Endothelial cell of umbilical vein (primary cell): ENCODE data around the gene TSGA10IP. TPM values are rescaled to one million over a fixed set of nuclear protein-coding genes. Genes with fewer than 3 reads are reported as not detected.

ENCODE experiments used
- BruUV-seq: library from RNA; stranded (reverse); fragments of 400-500 nt; replicated peaks from 2 replicates; lab custom pipeline; 2021; lab: Mats Ljungman, UMichigan
- CTCF ChIA-PET: fragments of 300-600, 350-600 bp; sonication (Branson Sonifier 250); formaldehyde crosslinking; loops from one replicate; lab custom pipeline; 2021; ENCODE audit warnings: antibody characterized with exemption, inconsistent platforms; lab: Charles Lee
- POLR2A ChIA-PET: fragments of 300-600, 350-600 bp; sonication (Branson Sonifier 250); formaldehyde crosslinking; loops from one replicate; lab custom pipeline; 2021; ENCODE audit warnings: antibody characterized with exemption, inconsistent platforms; lab: Charles Lee
- DNase-seq: peaks from one replicate; pipeline ENCODE4 v3.0.0-alpha.2; 2011; ENCODE audit warnings: low read depth, low spot score
- FAIRE-seq: peaks from 2 replicates; lab custom pipeline; 2011; peaks lifted over from hg19 to GRCh38; lab: Jason Lieb, UNC
- H2AFZ ChIP-seq: 2 replicates; pipeline ENCODE4 v1.6.0; 2012; ENCODE audit warnings: low read depth, low read length, control low read depth, inconsistent platforms
- H3K27ac ChIP-seq: 2 replicates; pipeline ENCODE4 v1.5.1; 2011; ENCODE audit warnings: low read depth, mild to moderate bottlenecking, control low read depth, low read length, moderate library complexity; ENCODE audit not compliant: insufficient read depth
- H3K27me3 ChIP-seq, 2 experiments: 2 replicates each; pipeline versions ENCODE4 v1.6.0 to v1.6.1; 2011; ENCODE audit warnings: low read length in 2 of 2, mixed read lengths in 1 of 2; ENCODE audit not compliant: control insufficient read depth in 2 of 2, insufficient read depth in 2 of 2
- H3K36me3 ChIP-seq, 2 experiments: 2 replicates in 1 of 2; 3 replicates in 1 of 2; pipeline ENCODE4 v1.5.1; 2011; ENCODE audit warnings: low read length in 2 of 2, mild to moderate bottlenecking in 1 of 2, moderate library complexity in 1 of 2; ENCODE audit not compliant: control insufficient read depth in 2 of 2, insufficient read depth in 2 of 2; ENCODE audit errors: extremely low read depth in 1 of 2
- H3K4me1 ChIP-seq: 3 replicates; pipeline ENCODE4 v1.5.1; 2011; ENCODE audit warnings: mild to moderate bottlenecking, low read length; ENCODE audit not compliant: control insufficient read depth, insufficient read depth; ENCODE audit errors: extremely low read depth
- H3K4me2 ChIP-seq: 2 replicates; pipeline ENCODE4 v1.6.1; 2011; ENCODE audit warnings: low read length, control low read depth, mixed read lengths; ENCODE audit not compliant: insufficient read depth
- H3K4me3 ChIP-seq, 3 experiments: fragments of 200-600 bp in 1 of 3; sonication (generic), shearing (Covaris generic) in 1 of 3; replicated peaks in 1 of 3; 2 replicates each; pipeline ENCODE4 v1.5.1; 2011 to 2016; ENCODE audit warnings: control low read depth in 3 of 3, low read length in 3 of 3, mild to moderate bottlenecking in 2 of 3, inconsistent platforms in 1 of 3, low read depth in 1 of 3, moderate library complexity in 1 of 3; ENCODE audit not compliant: insufficient read depth in 1 of 3
- H3K79me2 ChIP-seq: 2 replicates; pipeline ENCODE4 v1.6.0; 2012; ENCODE audit warnings: low read length, inconsistent platforms; ENCODE audit not compliant: control insufficient read depth, insufficient read depth
- H3K9ac ChIP-seq: replicated peaks from 2 replicates; pipeline ENCODE3; 2011; ENCODE audit warnings: low read length, control low read depth; ENCODE audit not compliant: insufficient read depth; ENCODE audit errors: extremely low read depth
- H3K9me1 ChIP-seq: replicated peaks from 3 replicates; pipeline ENCODE4 v1.6.0; 2011; ENCODE audit warnings: mild to moderate bottlenecking, low read length; ENCODE audit not compliant: control insufficient read depth, insufficient read depth; ENCODE audit errors: extremely low read depth
- H3K9me3 ChIP-seq: replicated peaks from 2 replicates; pipeline ENCODE4 v1.5.1; 2012; ENCODE audit warnings: low read length, inconsistent platforms; ENCODE audit not compliant: control insufficient read depth, insufficient read depth
- H4K20me1 ChIP-seq: replicated peaks from 2 replicates; pipeline ENCODE3; 2011; ENCODE audit warnings: mild to moderate bottlenecking, low read length; ENCODE audit not compliant: control insufficient read depth, insufficient read depth; ENCODE audit errors: extremely low read depth
- EZH2 ChIP-seq: IDR thresholded peaks from 2 replicates; pipeline ENCODE4 v1.6.1; 2012; ENCODE audit warnings: borderline replicate concordance, low read depth, mild to moderate bottlenecking, moderate library complexity, low read length, inconsistent platforms; ENCODE audit not compliant: severe bottlenecking
- FOS ChIP-seq: IDR thresholded peaks from 2 replicates; pipeline ENCODE4 v1.6.1; 2011; ENCODE audit warnings: mild to moderate bottlenecking, low read length, moderate library complexity, borderline replicate concordance; ENCODE audit not compliant: insufficient read depth
- GATA2 ChIP-seq: IDR thresholded peaks from 2 replicates; pipeline ENCODE4 v1.7.0; 2011; ENCODE audit warnings: low read depth, mild to moderate bottlenecking, moderate library complexity, mixed read lengths, low read length; ENCODE audit not compliant: insufficient read length, insufficient read depth
- JUN ChIP-seq: IDR thresholded peaks from 2 replicates; pipeline ENCODE4 v1.6.1; 2011; ENCODE audit warnings: borderline replicate concordance, low read depth; ENCODE audit not compliant: insufficient read length, insufficient read depth
- MAX ChIP-seq: IDR thresholded peaks from 2 replicates; pipeline ENCODE4 v1.6.1; 2011; ENCODE audit not compliant: insufficient read depth, insufficient read length
- MYC ChIP-seq: IDR thresholded peaks from one replicate; pipeline ENCODE4 v1.6.1; 2011; ENCODE audit warnings: mild to moderate bottlenecking, low read depth, low read length
- POLR2A ChIP-seq: IDR thresholded peaks from 2 replicates; pipeline ENCODE4 v1.6.1; 2012; ENCODE audit warnings: low read depth, mild to moderate bottlenecking, control low read depth, low read length
- POLR2AphosphoS5 ChIP-seq: IDR thresholded peaks from 2 replicates; pipeline ENCODE4 v1.6.1; 2012; ENCODE audit warnings: low read depth, mild to moderate bottlenecking, control low read depth, low read length, moderate library complexity; ENCODE audit not compliant: insufficient read depth
- dilution Hi-C: fragments of 300-500 bp; cut with MboI; formaldehyde crosslinking; loops from one replicate; pipeline ENCODE4 v1.15.0; 2019; ENCODE audit warnings: low sequenced_read_pairs; ENCODE audit not compliant: extremely low pct_ligation_motif_present
- intact Hi-C: fragments of 100-400 bp; cut with micrococcal nuclease; formaldehyde crosslinking; loops from one replicate; pipeline ENCODE4 v1.10.0; 2022
- polyA plus RNA-seq, 4 experiments: library from polyadenylated mRNA; depleted of rRNA in 3 of 4; stranded (reverse) in 3 of 4; unstranded in 1 of 4; fragments of >200 nt; gene quantifications; 2 replicates each; pipeline versions ENCODE4 v1.2.1 to v1.2.3, GENCODE V29; 2011 to 2012; ENCODE audit warnings: missing spikeins in 1 of 4
- total RNA-seq: library from RNA; stranded (reverse); gene quantifications from 2 replicates; pipeline ENCODE4 v1.2.3, GENCODE V29; 2021
- TF ChIP-seq, protein P1 (sequence below), 2 donors: IDR thresholded peaks; 1 replicate in 1 of 2; 2 replicates in 1 of 2; pipeline ENCODE4 v1.5.1; 2011; ENCODE audit warnings: low read length in 2 of 2, mild to moderate bottlenecking in 2 of 2, moderate library complexity in 2 of 2, control low read depth in 1 of 2, inconsistent platforms in 1 of 2, low read depth in 1 of 2; ENCODE audit not compliant: insufficient read depth in 1 of 2; ENCODE audit errors: extremely low read depth in 1 of 2

TSGA10IP gene
- total and polyA plus RNA-seq, 2 donors (not counting 3 experiments of a cell fraction or from before 2014, with no cell fraction given) = not detected

- no peaks in the 10 kb centered on the region for H3K9me1 ChIP-seq
- peaks cover 5% of the 10 kb centered on the region for H3K4me1 ChIP-seq
- H3K36me3 ChIP-seq = peaks cover 6 to 11% of the 10 kb centered on the region in 2 experiments
- ChIA-PET POLR2A (no interaction called here), CTCF (interaction anchor here (1.0 kb wide), 1 partner anchor 41 kb away, joined by 3 read pairs; no protein-coding TSS in a partner anchor)
- no peak overlapping the region for H3K9ac ChIP-seq
- dilution Hi-C loops = no loop called here
- FAIRE-seq (no peak), DNase-seq (no peak)
- H3K4me3 ChIP-seq = no peak overlapping the region
- intact Hi-C loops = no loop called here
- no peak overlapping the region for H2AFZ ChIP-seq
- H3K79me2 ChIP-seq = peaks cover 5% of the 10 kb centered on the region
- no TSS peak for BruUV-seq
- no peaks in the 10 kb centered on the region for H4K20me1 ChIP-seq
- H3K4me2 ChIP-seq = no peak overlapping the region
- no peaks in the 10 kb centered on the region for H3K27me3 ChIP-seq
- H3K9me3 ChIP-seq = no peaks in the 10 kb centered on the region
- H3K27ac ChIP-seq = no peak overlapping the region
- TF ChIP-seq FOS = no peak
- no peak for TF ChIP-seq GATA2
- TF ChIP-seq EZH2 = no peak
- no peak for TF ChIP-seq POLR2AphosphoS5
- no peak for TF ChIP-seq POLR2A
- TF ChIP-seq JUN = no peak
- TF ChIP-seq MAX = no peak
- TF ChIP-seq MYC = no peak
- TF ChIP-seq, protein P1, sequence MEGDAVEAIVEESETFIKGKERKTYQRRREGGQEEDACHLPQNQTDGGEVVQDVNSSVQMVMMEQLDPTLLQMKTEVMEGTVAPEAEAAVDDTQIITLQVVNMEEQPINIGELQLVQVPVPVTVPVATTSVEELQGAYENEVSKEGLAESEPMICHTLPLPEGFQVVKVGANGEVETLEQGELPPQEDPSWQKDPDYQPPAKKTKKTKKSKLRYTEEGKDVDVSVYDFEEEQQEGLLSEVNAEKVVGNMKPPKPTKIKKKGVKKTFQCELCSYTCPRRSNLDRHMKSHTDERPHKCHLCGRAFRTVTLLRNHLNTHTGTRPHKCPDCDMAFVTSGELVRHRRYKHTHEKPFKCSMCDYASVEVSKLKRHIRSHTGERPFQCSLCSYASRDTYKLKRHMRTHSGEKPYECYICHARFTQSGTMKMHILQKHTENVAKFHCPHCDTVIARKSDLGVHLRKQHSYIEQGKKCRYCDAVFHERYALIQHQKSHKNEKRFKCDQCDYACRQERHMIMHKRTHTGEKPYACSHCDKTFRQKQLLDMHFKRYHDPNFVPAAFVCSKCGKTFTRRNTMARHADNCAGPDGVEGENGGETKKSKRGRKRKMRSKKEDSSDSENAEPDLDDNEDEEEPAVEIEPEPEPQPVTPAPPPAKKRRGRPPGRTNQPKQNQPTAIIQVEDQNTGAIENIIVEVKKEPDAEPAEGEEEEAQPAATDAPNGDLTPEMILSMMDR (IDR thresholded peaks at IDR 0.05; ENCODE audit: extremely low read depth in 1 of 2, insufficient read depth in 1 of 2, low read depth in 1 of 2, low read length in 2 of 2) = no peak
Observed at GRCh38 chr11:65925397-65925796, 19.9 kb upstream of the TSGA10IP start.
